Fibroblast of lung (primary cell): Measurements from ENCODE around the gene NRARP.

Experiments
- EZH2 ChIP-seq: IDR thresholded peaks from 2 replicates; pipeline ENCODE4 v1.5.1; 2012; ENCODE audit warnings: low read length, control low read depth, mild to moderate bottlenecking; ENCODE audit errors: missing control alignments
- TF ChIP-seq, protein P1 (sequence below), 2 donors: IDR thresholded peaks in 1 of 2; conservative IDR thresholded peaks in 1 of 2; 1 replicate in 1 of 2; 2 replicates in 1 of 2; pipeline ENCODE4 v1.5.1; 2011 to 2012; ENCODE audit warnings: low read length in 2 of 2, control low read depth in 1 of 2, inconsistent platforms in 1 of 2, low read depth in 1 of 2, mild to moderate bottlenecking in 1 of 2

DNA sequence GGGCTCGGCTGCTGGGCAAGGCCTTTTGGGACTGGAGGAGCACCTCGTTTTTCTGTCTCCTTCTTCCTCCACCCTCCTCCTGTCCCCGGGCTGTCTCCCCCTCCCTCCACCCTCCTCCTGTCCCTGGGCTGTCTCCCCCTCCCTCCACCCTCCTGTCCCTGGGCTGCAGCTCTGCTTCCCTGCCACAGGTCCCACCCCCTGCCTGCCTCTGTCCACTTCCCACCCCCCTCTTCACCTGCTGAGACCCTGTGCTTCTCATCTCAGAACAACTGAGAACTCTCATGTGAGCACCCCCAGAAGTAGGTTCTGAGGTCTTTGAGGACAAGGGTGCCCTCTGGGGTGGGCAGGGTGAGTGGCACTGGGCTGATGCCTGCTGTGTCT lies 30.4 kb downstream of the NRARP start:
- TF ChIP-seq, protein P1, sequence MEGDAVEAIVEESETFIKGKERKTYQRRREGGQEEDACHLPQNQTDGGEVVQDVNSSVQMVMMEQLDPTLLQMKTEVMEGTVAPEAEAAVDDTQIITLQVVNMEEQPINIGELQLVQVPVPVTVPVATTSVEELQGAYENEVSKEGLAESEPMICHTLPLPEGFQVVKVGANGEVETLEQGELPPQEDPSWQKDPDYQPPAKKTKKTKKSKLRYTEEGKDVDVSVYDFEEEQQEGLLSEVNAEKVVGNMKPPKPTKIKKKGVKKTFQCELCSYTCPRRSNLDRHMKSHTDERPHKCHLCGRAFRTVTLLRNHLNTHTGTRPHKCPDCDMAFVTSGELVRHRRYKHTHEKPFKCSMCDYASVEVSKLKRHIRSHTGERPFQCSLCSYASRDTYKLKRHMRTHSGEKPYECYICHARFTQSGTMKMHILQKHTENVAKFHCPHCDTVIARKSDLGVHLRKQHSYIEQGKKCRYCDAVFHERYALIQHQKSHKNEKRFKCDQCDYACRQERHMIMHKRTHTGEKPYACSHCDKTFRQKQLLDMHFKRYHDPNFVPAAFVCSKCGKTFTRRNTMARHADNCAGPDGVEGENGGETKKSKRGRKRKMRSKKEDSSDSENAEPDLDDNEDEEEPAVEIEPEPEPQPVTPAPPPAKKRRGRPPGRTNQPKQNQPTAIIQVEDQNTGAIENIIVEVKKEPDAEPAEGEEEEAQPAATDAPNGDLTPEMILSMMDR (conservative IDR thresholded peaks at IDR 0.05 in 1 of 2, IDR thresholded peaks at IDR 0.05 in 1 of 2; ENCODE audit: low read depth in 1 of 2, low read length in 2 of 2), result no peak
- no peak for TF ChIP-seq EZH2
